SK-N-SH treated with all-trans-retinoic acid at 6 μM for 48 hours (cell line): ENCODE measurements around the gene RBPMS2.

Experiments
- ATAC-seq: fragments of 200-7000 bp; cut with Tn5 transposase; 3 replicates; pipeline ENCODE4 v1.9.1; 2020; ENCODE audit warnings: mild to moderate bottlenecking, moderate library complexity
- ARNTL ChIP-seq: fragments of 450-650 bp; formaldehyde crosslinking; IDR thresholded peaks from 2 replicates; pipeline ENCODE4 v1.5.0; 2020; ENCODE audit warnings: low read depth, mild to moderate bottlenecking, moderate library complexity, borderline replicate concordance
- BACH2 ChIP-seq: fragments of 250-450 bp; sonication (Bioruptor Pico); IDR thresholded peaks from 2 replicates; pipeline ENCODE4 v1.9.0; 2021; ENCODE audit warnings: mild to moderate bottlenecking, borderline replicate concordance
- CSDC2 ChIP-seq: fragments of 250-450 bp; sonication (Bioruptor Pico); IDR thresholded peaks from 2 replicates; pipeline ENCODE4 v1.5.0; 2020; ENCODE audit warnings: mild to moderate bottlenecking, moderate library complexity
- ESRRG ChIP-seq: fragments of 250-450 bp; sonication (Bioruptor Pico); IDR thresholded peaks from 2 replicates; pipeline ENCODE4 v1.6.1; 2021; ENCODE audit warnings: mild to moderate bottlenecking
- GLIS3 ChIP-seq: fragments of 250-450 bp; sonication (Bioruptor Pico); IDR thresholded peaks from 2 replicates; pipeline ENCODE4 v1.5.0; 2020; ENCODE audit warnings: mild to moderate bottlenecking, moderate library complexity
- ISL1 ChIP-seq: fragments of 250-450 bp; sonication (Bioruptor Pico); IDR thresholded peaks from 2 replicates; pipeline ENCODE4 v2.1.2; 2022; ENCODE audit warnings: mild to moderate bottlenecking, moderate library complexity
- PPARA ChIP-seq: fragments of 250-450 bp; sonication (Bioruptor Pico); IDR thresholded peaks from 2 replicates; pipeline ENCODE4 v1.5.0; 2020; ENCODE audit warnings: mild to moderate bottlenecking, borderline replicate concordance
- SNAI2 ChIP-seq: fragments of 250-450 bp; sonication (Bioruptor Pico); IDR thresholded peaks from 2 replicates; pipeline ENCODE4 v1.5.0; 2020; ENCODE audit warnings: mild to moderate bottlenecking, moderate library complexity
- TCF4 ChIP-seq: fragments of 250-450 bp; sonication (Bioruptor Pico); IDR thresholded peaks from 2 replicates; pipeline ENCODE4 v1.8.0; 2021; ENCODE audit warnings: mild to moderate bottlenecking, moderate library complexity, borderline replicate concordance
- TOX ChIP-seq: fragments of 250-450 bp; sonication (Bioruptor Pico); IDR thresholded peaks from 2 replicates; pipeline ENCODE4 v1.8.0; 2021; ENCODE audit warnings: mild to moderate bottlenecking, moderate library complexity, borderline replicate concordance
- ZC3H10 ChIP-seq: fragments of 250-450 bp; sonication (Bioruptor Pico); IDR thresholded peaks from 2 replicates; pipeline ENCODE4 v1.5.1; 2021; ENCODE audit warnings: mild to moderate bottlenecking, moderate library complexity
- ZFP3 ChIP-seq: fragments of 250-450 bp; sonication (Bioruptor Pico); IDR thresholded peaks from 2 replicates; pipeline ENCODE4 v1.5.0; 2020; ENCODE audit warnings: mild to moderate bottlenecking, moderate library complexity
- ZFP30 ChIP-seq: fragments of 450-650 bp; formaldehyde crosslinking; IDR thresholded peaks from 2 replicates; pipeline ENCODE4 v1.5.0; 2022; ENCODE audit warnings: mild to moderate bottlenecking, moderate library complexity
- ZNF565 ChIP-seq: fragments of 450-650 bp; formaldehyde crosslinking; conservative IDR thresholded peaks from 2 replicates; pipeline ENCODE4 v1.5.0; 2020; ENCODE audit warnings: low read depth, mild to moderate bottlenecking, moderate library complexity
- ZNF70 ChIP-seq: fragments of 450-650 bp; formaldehyde crosslinking; IDR thresholded peaks from 2 replicates; pipeline ENCODE4 v1.5.0; 2020; ENCODE audit warnings: mild to moderate bottlenecking, moderate library complexity
- ZNF8 ChIP-seq: fragments of 450-650 bp; formaldehyde crosslinking; IDR thresholded peaks from 2 replicates; pipeline ENCODE4 v1.5.0; 2020; ENCODE audit warnings: mild to moderate bottlenecking, moderate library complexity
- TF ChIP-seq, protein P1 (sequence below): fragments of 250-450 bp; sonication (Bioruptor Pico); IDR thresholded peaks from 2 replicates; pipeline ENCODE4 v1.8.0; 2021; ENCODE audit warnings: low read depth, mild to moderate bottlenecking, moderate library complexity, borderline replicate concordance
- TF ChIP-seq, protein P2 (sequence below): fragments of 250-450 bp; sonication (Bioruptor Pico); IDR thresholded peaks from 2 replicates; pipeline ENCODE4 v1.5.0; 2020; ENCODE audit warnings: mild to moderate bottlenecking, moderate library complexity
- TF ChIP-seq, protein P3 (sequence below): fragments of 250-450 bp; sonication (Bioruptor Pico); IDR thresholded peaks from 2 replicates; pipeline ENCODE4 v1.8.0; 2020; ENCODE audit warnings: mild to moderate bottlenecking, moderate library complexity, borderline replicate concordance
- TF ChIP-seq, protein P4 (sequence below): fragments of 250-450 bp; sonication (Bioruptor Pico); IDR thresholded peaks from 2 replicates; pipeline ENCODE4 v1.5.1; 2020; ENCODE audit warnings: low read depth, mild to moderate bottlenecking, moderate library complexity

Gene RBPMS2

DNA sequence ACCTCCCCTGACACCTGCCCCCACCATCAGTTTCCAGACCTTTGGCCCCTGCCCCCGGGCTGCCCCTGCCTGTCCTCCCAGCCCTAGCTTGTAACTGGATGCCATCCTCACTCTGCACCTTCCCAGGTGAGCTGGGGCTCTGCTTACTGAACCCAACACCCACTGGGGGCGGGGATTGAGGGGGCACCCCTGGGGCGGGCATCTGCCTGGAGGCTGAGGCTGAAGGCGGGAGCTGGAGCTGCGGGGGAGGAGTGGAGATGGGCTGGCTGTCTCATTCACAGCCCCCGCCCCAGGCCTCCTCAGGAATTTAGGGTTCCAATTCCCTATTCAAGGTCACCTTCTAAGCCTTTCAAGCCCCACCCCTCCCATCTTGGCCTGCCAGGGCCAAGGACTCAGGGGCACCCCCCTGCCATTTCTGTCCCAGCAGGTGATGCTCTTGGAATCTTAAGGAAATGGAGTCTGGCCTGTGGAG, 32.4 kb upstream of the RBPMS2 start:
- ATAC-seq: no peak
- TF ChIP-seq, protein P1, sequence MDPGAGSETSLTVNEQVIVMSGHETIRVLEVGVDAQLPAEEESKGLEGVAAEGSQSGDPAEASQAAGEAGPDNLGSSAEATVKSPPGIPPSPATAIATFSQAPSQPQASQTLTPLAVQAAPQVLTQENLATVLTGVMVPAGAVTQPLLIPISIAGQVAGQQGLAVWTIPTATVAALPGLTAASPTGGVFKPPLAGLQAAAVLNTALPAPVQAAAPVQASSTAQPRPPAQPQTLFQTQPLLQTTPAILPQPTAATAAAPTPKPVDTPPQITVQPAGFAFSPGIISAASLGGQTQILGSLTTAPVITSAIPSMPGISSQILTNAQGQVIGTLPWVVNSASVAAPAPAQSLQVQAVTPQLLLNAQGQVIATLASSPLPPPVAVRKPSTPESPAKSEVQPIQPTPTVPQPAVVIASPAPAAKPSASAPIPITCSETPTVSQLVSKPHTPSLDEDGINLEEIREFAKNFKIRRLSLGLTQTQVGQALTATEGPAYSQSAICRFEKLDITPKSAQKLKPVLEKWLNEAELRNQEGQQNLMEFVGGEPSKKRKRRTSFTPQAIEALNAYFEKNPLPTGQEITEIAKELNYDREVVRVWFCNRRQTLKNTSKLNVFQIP: no peak
- TF ChIP-seq ZNF8 (CRISPR knock-in tag) (no peak), ZNF70 (CRISPR knock-in tag) (no peak), TOX (CRISPR knock-in tag) (no peak), ESRRG (CRISPR knock-in tag) (no peak)
- TF ChIP-seq, all 23 proteins: peak for 0

DNA sequence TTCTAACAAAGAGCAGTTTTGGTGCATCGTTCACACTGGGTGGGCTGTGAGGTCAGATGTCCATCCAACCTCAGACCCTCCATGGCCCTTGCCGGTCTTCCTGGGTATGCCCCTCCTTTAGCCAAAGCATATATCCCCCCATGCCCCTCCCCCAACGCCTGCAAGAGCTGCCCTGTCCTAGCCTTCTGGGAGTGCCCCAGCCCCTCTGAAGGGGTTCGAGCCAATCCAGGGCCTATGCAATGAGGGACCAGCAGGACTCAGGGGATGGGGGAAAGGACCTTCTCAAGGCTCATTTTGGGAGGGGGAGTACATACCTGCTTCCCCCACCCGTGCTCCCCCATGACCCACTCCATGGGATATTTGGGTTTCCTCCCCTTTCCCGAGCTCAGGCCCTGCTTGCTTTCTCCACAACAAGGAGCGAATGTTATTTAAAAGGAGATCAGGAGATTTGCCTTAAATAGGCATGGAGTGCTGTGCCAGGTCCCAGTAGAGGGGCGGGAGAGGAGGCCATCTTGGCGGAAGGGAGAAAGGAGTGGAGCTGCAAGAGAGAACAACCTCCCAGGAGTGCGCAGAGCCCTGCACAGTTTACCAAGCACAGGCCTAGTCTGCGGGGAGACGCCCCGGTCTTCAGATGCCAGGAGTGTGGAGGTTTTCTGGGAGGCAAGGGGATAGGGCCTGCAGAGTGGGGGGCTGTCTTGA, 31.8 kb upstream of the RBPMS2 start:
- TF ChIP-seq, protein P2, sequence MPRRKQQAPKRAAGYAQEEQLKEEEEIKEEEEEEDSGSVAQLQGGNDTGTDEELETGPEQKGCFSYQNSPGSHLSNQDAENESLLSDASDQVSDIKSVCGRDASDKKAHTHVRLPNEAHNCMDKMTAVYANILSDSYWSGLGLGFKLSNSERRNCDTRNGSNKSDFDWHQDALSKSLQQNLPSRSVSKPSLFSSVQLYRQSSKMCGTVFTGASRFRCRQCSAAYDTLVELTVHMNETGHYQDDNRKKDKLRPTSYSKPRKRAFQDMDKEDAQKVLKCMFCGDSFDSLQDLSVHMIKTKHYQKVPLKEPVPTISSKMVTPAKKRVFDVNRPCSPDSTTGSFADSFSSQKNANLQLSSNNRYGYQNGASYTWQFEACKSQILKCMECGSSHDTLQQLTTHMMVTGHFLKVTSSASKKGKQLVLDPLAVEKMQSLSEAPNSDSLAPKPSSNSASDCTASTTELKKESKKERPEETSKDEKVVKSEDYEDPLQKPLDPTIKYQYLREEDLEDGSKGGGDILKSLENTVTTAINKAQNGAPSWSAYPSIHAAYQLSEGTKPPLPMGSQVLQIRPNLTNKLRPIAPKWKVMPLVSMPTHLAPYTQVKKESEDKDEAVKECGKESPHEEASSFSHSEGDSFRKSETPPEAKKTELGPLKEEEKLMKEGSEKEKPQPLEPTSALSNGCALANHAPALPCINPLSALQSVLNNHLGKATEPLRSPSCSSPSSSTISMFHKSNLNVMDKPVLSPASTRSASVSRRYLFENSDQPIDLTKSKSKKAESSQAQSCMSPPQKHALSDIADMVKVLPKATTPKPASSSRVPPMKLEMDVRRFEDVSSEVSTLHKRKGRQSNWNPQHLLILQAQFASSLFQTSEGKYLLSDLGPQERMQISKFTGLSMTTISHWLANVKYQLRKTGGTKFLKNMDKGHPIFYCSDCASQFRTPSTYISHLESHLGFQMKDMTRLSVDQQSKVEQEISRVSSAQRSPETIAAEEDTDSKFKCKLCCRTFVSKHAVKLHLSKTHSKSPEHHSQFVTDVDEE (CRISPR knock-in tag): no peak
- no peak for TF ChIP-seq ZFP3 (CRISPR knock-in tag)
- TF ChIP-seq ZNF70 (CRISPR knock-in tag): no peak
- TF ChIP-seq, protein P3, sequence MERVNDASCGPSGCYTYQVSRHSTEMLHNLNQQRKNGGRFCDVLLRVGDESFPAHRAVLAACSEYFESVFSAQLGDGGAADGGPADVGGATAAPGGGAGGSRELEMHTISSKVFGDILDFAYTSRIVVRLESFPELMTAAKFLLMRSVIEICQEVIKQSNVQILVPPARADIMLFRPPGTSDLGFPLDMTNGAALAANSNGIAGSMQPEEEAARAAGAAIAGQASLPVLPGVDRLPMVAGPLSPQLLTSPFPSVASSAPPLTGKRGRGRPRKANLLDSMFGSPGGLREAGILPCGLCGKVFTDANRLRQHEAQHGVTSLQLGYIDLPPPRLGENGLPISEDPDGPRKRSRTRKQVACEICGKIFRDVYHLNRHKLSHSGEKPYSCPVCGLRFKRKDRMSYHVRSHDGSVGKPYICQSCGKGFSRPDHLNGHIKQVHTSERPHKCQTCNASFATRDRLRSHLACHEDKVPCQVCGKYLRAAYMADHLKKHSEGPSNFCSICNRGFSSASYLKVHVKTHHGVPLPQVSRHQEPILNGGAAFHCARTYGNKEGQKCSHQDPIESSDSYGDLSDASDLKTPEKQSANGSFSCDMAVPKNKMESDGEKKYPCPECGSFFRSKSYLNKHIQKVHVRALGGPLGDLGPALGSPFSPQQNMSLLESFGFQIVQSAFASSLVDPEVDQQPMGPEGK (CRISPR knock-in tag): no peak
- no peak for TF ChIP-seq ZFP30 (CRISPR knock-in tag)
- no peak for TF ChIP-seq SNAI2 (CRISPR knock-in tag)
- no peak for TF ChIP-seq TCF4 (CRISPR knock-in tag)
- no peak for TF ChIP-seq TOX (CRISPR knock-in tag)
- TF ChIP-seq PPARA: no peak
- no peak for TF ChIP-seq GLIS3 (CRISPR knock-in tag)
- no peak for TF ChIP-seq ARNTL (CRISPR knock-in tag)
- TF ChIP-seq CSDC2: no peak
- TF ChIP-seq, protein P4, sequence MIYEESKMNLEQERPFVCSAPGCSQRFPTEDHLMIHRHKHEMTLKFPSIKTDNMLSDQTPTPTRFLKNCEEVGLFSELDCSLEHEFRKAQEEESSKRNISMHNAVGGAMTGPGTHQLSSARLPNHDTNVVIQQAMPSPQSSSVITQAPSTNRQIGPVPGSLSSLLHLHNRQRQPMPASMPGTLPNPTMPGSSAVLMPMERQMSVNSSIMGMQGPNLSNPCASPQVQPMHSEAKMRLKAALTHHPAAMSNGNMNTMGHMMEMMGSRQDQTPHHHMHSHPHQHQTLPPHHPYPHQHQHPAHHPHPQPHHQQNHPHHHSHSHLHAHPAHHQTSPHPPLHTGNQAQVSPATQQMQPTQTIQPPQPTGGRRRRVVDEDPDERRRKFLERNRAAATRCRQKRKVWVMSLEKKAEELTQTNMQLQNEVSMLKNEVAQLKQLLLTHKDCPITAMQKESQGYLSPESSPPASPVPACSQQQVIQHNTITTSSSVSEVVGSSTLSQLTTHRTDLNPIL: no peak
- TF ChIP-seq ZNF565 (CRISPR knock-in tag): no peak
- TF ChIP-seq BACH2 (CRISPR knock-in tag): no peak
- TF ChIP-seq ISL1: no peak
- no peak for TF ChIP-seq ESRRG (CRISPR knock-in tag)
- ATAC-seq: no peak

DNA sequence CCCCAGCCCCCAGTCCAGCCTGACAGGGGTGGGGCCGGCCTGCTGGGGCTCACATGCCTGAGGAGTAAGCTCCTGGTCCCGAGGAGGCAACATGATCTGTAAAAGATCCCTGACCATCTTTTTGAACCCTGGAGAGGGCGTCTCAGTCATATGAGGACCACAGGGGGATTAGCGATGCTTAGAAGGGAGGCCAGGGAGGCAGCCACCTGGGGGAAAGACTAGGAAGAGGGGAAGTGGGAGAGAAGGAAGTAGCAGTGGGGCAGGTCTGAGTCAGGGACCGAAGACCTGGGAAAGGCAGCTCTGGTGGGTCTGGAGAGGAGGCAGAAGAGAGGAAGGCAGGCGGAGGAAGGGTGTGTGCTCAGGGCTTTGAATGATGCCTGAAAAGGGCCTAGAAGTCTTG, 31.1 kb upstream of the RBPMS2 start:
- no peak for ATAC-seq
- TF ChIP-seq, protein P3 (CRISPR knock-in tag): no peak
- TF ChIP-seq ZC3H10 (CRISPR knock-in tag): no peak
